ENCODE data around the gene KDM4C. TPM values are rescaled to one million over a fixed set of nuclear protein-coding genes. Genes with fewer than 3 reads are reported as not detected.
"Not testable (repeated sequence)": the region's sequence is repeated elsewhere in the genome, so short reads cannot be mapped to it uniquely, and the experiment has no call there.

The KDM4C gene
- total RNA-seq, 1 donor from 2014 or later: 14.7 TPM

DNA sequence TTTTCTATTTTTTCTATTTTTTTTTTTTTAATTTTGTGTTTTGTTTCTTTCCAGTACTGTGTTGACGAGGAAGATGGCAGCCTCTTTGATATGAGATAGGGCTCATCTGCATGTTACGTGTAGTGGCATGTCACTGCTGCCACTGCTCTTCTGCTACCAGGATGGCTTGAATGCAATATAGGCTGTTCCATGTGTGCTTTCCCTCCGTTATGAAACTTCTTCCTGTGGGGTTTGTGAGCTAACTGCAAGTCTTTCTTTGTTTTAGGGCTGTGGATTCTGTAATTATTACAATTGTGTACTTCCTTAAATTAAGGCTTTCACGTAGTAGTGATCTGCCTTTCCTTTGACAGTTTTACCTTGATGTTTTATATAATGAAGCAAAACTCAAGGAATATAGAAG is 184.6 kb downstream of the KDM4C start:
- TF ChIP-seq, protein P1, sequence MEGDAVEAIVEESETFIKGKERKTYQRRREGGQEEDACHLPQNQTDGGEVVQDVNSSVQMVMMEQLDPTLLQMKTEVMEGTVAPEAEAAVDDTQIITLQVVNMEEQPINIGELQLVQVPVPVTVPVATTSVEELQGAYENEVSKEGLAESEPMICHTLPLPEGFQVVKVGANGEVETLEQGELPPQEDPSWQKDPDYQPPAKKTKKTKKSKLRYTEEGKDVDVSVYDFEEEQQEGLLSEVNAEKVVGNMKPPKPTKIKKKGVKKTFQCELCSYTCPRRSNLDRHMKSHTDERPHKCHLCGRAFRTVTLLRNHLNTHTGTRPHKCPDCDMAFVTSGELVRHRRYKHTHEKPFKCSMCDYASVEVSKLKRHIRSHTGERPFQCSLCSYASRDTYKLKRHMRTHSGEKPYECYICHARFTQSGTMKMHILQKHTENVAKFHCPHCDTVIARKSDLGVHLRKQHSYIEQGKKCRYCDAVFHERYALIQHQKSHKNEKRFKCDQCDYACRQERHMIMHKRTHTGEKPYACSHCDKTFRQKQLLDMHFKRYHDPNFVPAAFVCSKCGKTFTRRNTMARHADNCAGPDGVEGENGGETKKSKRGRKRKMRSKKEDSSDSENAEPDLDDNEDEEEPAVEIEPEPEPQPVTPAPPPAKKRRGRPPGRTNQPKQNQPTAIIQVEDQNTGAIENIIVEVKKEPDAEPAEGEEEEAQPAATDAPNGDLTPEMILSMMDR (IDR thresholded peaks at IDR 0.05; ENCODE audit: insufficient read depth, low read length, poor library complexity, severe bottlenecking): no peak
- no peak for DNase-seq (ENCODE audit: low read depth)
- Histone ChIP-seq H3K36me3 (ENCODE audit: control insufficient read depth, insufficient read depth, low read length) (no peaks in the 10 kb centered on the region), H3K27me3 (ENCODE audit: control insufficient read depth, insufficient read depth, low read length) (no peaks in the 10 kb centered on the region), H3K4me3 (ENCODE audit: low read depth, low read length) (no peak overlapping the region)

GRCh38 chr9:6943293-6943692 is 185.5 kb downstream of the KDM4C start:
- DNase-seq (ENCODE audit: low read depth): no peak
- Histone ChIP-seq H3K4me3 (ENCODE audit: low read depth, low read length) (no peak overlapping the region), H3K27me3 (ENCODE audit: control insufficient read depth, insufficient read depth, low read length) (no peaks in the 10 kb centered on the region), H3K36me3 (ENCODE audit: control insufficient read depth, insufficient read depth, low read length) (no peaks in the 10 kb centered on the region)
- TF ChIP-seq, protein P1 (IDR thresholded peaks at IDR 0.05; ENCODE audit: insufficient read depth, low read length, poor library complexity, severe bottlenecking): no peak

- TF ChIP-seq, protein P1 (IDR thresholded peaks at IDR 0.05; ENCODE audit: insufficient read depth, low read length, poor library complexity, severe bottlenecking): peak; percentile 6
- Histone ChIP-seq H3K27me3 (ENCODE audit: control insufficient read depth, insufficient read depth, low read length) (no peaks in the 10 kb centered on the region), H3K36me3 (ENCODE audit: control insufficient read depth, insufficient read depth, low read length) (no peaks in the 10 kb centered on the region), H3K4me3 (ENCODE audit: low read depth, low read length) (no peak overlapping the region)
- no peak for DNase-seq (ENCODE audit: low read depth)
Observed at GRCh38 chr9:6944093-6944551, 186.3 kb downstream of the KDM4C start.

DNA sequence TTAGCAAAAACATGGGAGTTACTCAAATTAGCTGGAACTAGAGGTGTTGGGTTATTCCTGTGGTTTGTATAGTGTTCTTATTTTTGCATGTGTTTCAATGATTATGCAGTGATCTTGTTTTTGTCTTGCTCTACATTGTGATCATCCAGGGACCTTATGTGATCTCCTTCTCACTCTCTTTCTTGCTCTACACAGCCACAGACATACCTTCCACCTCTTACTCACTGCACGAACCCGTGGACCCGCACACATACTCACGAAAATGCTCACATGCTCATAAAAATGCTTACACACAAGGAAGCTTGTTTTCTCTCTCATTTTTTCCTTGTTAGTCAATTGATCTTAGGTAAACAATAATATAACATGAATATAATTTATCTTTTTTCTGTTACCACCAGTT is 187.1 kb downstream of the KDM4C start:
- Histone ChIP-seq H3K27me3 (ENCODE audit: control insufficient read depth, insufficient read depth, low read length) (no peaks in the 10 kb centered on the region), H3K36me3 (ENCODE audit: control insufficient read depth, insufficient read depth, low read length) (no peaks in the 10 kb centered on the region), H3K4me3 (ENCODE audit: low read depth, low read length) (no peak overlapping the region)
- TF ChIP-seq, protein P1 (IDR thresholded peaks at IDR 0.05; ENCODE audit: insufficient read depth, low read length, poor library complexity, severe bottlenecking): no peak
- DNase-seq (ENCODE audit: low read depth): no peak

DNA sequence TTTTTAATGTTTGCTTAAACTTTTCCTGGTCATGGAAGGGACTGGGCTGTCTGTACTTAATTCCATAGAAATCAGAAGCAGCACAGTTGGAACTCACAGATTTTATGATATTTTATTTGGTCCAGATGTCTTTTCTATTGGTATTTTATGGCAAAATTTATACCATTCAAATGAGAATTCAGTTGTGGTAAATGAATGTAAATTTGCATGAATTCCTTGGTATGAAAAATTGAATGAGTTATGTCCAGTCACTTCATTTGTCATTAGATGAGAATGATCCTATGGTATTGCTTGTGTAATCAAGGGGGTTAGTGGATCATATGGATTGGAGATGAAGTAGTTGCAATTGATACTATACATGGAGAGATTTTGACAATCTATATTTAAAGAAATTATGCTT is 188.0 kb downstream of the KDM4C start:
- TF ChIP-seq, protein P1 (IDR thresholded peaks at IDR 0.05; ENCODE audit: insufficient read depth, low read length, poor library complexity, severe bottlenecking): no peak
- no peaks in the 10 kb centered on the region for H3K36me3 ChIP-seq (ENCODE audit: control insufficient read depth, insufficient read depth, low read length)
- no peaks in the 10 kb centered on the region for H3K27me3 ChIP-seq (ENCODE audit: control insufficient read depth, insufficient read depth, low read length)
- no peak overlapping the region for H3K4me3 ChIP-seq (ENCODE audit: low read depth, low read length)
- DNase-seq (ENCODE audit: low read depth): no peak

DNA sequence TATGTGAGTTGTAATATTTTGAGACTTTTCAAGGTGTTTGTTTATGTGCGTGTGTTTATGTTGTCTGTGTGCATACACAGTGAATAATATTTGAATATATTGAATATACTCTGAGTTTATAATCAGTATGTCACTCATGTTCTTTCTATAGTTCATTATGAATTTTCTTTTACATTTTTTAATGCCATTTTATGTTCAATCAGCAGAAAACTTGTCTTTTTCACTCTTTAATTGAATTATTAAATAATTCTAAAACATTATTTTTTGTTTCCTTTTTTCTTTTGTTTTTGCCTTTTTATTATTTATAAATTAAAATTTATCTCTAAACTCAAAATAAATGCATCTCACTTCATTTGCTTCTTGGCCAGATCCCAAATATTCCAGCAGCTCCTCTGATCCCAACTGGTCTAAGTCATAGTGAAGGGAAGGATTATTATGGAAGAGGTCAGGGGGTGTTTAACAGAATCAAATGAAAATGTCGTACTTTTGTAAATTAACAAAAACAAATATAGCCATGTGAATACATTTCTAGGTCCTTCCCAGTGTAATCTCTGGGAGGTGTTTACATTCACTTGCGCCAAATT is 188.9 kb downstream of the KDM4C start:
- H3K27me3 ChIP-seq (ENCODE audit: control insufficient read depth, insufficient read depth, low read length): no peaks in the 10 kb centered on the region
- TF ChIP-seq, protein P1 (IDR thresholded peaks at IDR 0.05; ENCODE audit: insufficient read depth, low read length, poor library complexity, severe bottlenecking): no peak
- no peak for DNase-seq (ENCODE audit: low read depth)
- H3K36me3 ChIP-seq (ENCODE audit: control insufficient read depth, insufficient read depth, low read length): no peaks in the 10 kb centered on the region
- H3K4me3 ChIP-seq (ENCODE audit: low read depth, low read length): no peak overlapping the region

- not testable (repeated sequence) for DNase-seq (ENCODE audit: low read depth); H3K4me3 ChIP-seq (ENCODE audit: low read depth, low read length); H3K27me3 ChIP-seq (ENCODE audit: control insufficient read depth, insufficient read depth, low read length); H3K36me3 ChIP-seq (ENCODE audit: control insufficient read depth, insufficient read depth, low read length)
Observed at GRCh38 chr9:6948921-6949320, 191.1 kb downstream of the KDM4C start.

All from kidney epithelial cell (primary cell).